ENCODE results near the gene MLX.
A peak's percentile ranks its signal among the peaks of the same experiment; 100 is the strongest.
"Not testable (repeated sequence)": the region's sequence is repeated elsewhere in the genome, so short reads cannot be mapped to it uniquely, and the experiment has no call there.

MLX gene

GRCh38 chr17:42555122-42555622, 11.7 kb upstream of the MLX start:
- DNase-seq: no peak

- DNase-seq: not testable (repeated sequence)
These were observed 10.8 kb upstream of the MLX start for GRCh38 chr17:42555961-42556617.

GRCh38 chr17:42559075-42559474, 7.8 kb upstream of the MLX start:
- no peak for DNase-seq

- DNase-seq: no peak
These were observed 6.7 kb upstream of the MLX start for GRCh38 chr17:42560246-42560645.

GRCh38 chr17:42561897-42562387, 5.0 kb upstream of the MLX start, which contains the start of gene COASY:
COASY (plus strand) TSS chr17:42562148; CDS start chr17:42562623, 475 bp downstream.
- peak; percentile 98 for DNase-seq

- peak in 1 of 2 donors; percentile 20 for DNase-seq
These were observed 4.3 kb upstream of the MLX start for GRCh38 chr17:42562388-42563142.

- DNase-seq: peak in 1 of 2 donors; percentile 19
These were observed 3.8 kb upstream of the MLX start for GRCh38 chr17:42563143-42563509.

GRCh38 chr17:42563543-42563942, 3.4 kb upstream of the MLX start:
- no peak for DNase-seq

- DNase-seq: no peak
These were observed 3.0 kb upstream of the MLX start for GRCh38 chr17:42563950-42564349.

GRCh38 chr17:42564815-42565522, 1.9 kb upstream of the MLX start:
- DNase-seq: no peak

GRCh38 chr17:42565523-42566214, 1.2 kb upstream of the MLX start:
- DNase-seq: no peak

- DNase-seq: no peak
These were observed 551 bp upstream of the MLX start for GRCh38 chr17:42566215-42566882.

- DNase-seq: no peak
These were observed 1.6 kb downstream of the MLX start for GRCh38 chr17:42568341-42569111.

GRCh38 chr17:42571435-42572225, 4.7 kb downstream of the MLX start:
- DNase-seq: no peak

- DNase-seq: no peak
These were observed 6.2 kb downstream of the MLX start for GRCh38 chr17:42573095-42573494.

- no peak for DNase-seq
These were observed 7.6 kb downstream of the MLX start for GRCh38 chr17:42574463-42574862.

- no peak for DNase-seq
These were observed 10.2 kb downstream of the MLX start for GRCh38 chr17:42577140-42577531.

GRCh38 chr17:42577532-42578281, 10.8 kb downstream of the MLX start, which contains the start of gene PSMC3IP:
PSMC3IP (minus strand) TSS chr17:42577729; CDS start chr17:42577686, 43 bp downstream.
- peak; percentile 99 for DNase-seq

- peak; percentile 74 to 79 for DNase-seq
These were observed 11.5 kb downstream of the MLX start for GRCh38 chr17:42578282-42578869.
